T-cell (primary cell): Measurements from ENCODE around the gene HEPN1. TPM values are rescaled to one million over a fixed set of nuclear protein-coding genes. Genes with fewer than 3 reads are reported as not detected.

Experiments
- ATAC-seq, 4 experiments: fragments of 200-7000 bp in 3 of 4; fragments of 150-1000 bp in 1 of 4; cut with Tn5 transposase; replicated peaks in 1 of 4; 1 replicate in 3 of 4; 2 replicates in 1 of 4; pipeline ENCODE4 v1.10.0; 2021; ENCODE audit warnings: moderate library complexity in 3 of 4, mild to moderate bottlenecking in 2 of 4, moderate number of reproducible peaks in 1 of 4
- CTCF ChIA-PET, 2 donors: fragments of 300-600 bp; sonication (Branson Sonifier 250); formaldehyde crosslinking; loops; one replicate each; lab custom pipeline; 2022; ENCODE audit warnings: antibody characterized with exemption in 2 of 2; lab: Charles Lee
- POLR2A ChIA-PET, 2 donors: fragments of 300-600 bp; sonication (Branson Sonifier 250); formaldehyde crosslinking; loops; one replicate each; lab custom pipeline; 2022; ENCODE audit warnings: antibody characterized with exemption in 2 of 2; lab: Charles Lee
- DNase-seq, 35 experiments: peaks; one replicate each; pipeline versions ENCODE4 v3.0.0 to v3.0.0-alpha.2; 2013 to 2023
- H3K27ac ChIP-seq: one replicate; pipeline ENCODE4 v1.5.1; 2013; ENCODE audit warnings: low read length
- H3K27me3 ChIP-seq, 2 experiments: replicated peaks in 1 of 2; 1 replicate in 1 of 2; 2 replicates in 1 of 2; pipeline versions ENCODE4 v1.6.1 to v1.7.0; 2013; ENCODE audit warnings: low read length in 1 of 2, mixed read lengths in 1 of 2; ENCODE audit not compliant: control insufficient read depth in 2 of 2, insufficient read depth in 2 of 2; ENCODE audit errors: extremely low read depth in 1 of 2
- H3K36me3 ChIP-seq, 2 donors: 1 replicate in 1 of 2; 2 replicates in 1 of 2; pipeline versions ENCODE4 v1.6.1 to v1.7.0; 2013; ENCODE audit warnings: low read length in 1 of 2; ENCODE audit not compliant: control insufficient read depth in 2 of 2, insufficient read depth in 1 of 2; ENCODE audit errors: extremely low read depth in 1 of 2
- H3K4me1 ChIP-seq, 2 experiments: 1 replicate in 1 of 2; 2 replicates in 1 of 2; pipeline versions ENCODE4 v1.6.1 to v1.7.0; 2013; ENCODE audit warnings: low read length in 2 of 2, mixed read lengths in 1 of 2; ENCODE audit not compliant: insufficient read depth in 2 of 2, control insufficient read depth in 1 of 2; ENCODE audit errors: extremely low read depth in 1 of 2
- H3K4me3 ChIP-seq, 2 donors: 1 replicate in 1 of 2; 2 replicates in 1 of 2; pipeline versions ENCODE4 v1.5.1 to v1.7.0; 2013; ENCODE audit warnings: mild to moderate bottlenecking in 2 of 2, low read length in 1 of 2, moderate library complexity in 1 of 2; ENCODE audit not compliant: control insufficient read depth in 1 of 2; ENCODE audit errors: extremely low read depth in 1 of 2
- H3K9me3 ChIP-seq: 2 replicates; pipeline ENCODE4 v1.7.0; 2013
- H3K27ac Mint-ChIP-seq, 2 donors: one replicate each; pipeline ENCODE4 v1.8.0; 2020 to 2021; ENCODE audit warnings: mild to moderate bottlenecking in 2 of 2, mixed read lengths in 2 of 2
- H3K27me3 Mint-ChIP-seq, 2 donors: one replicate each; pipeline ENCODE4 v1.8.0; 2021 to 2022; ENCODE audit warnings: mixed read lengths in 2 of 2
- H3K36me3 Mint-ChIP-seq: one replicate; pipeline ENCODE4 v1.8.0; 2021; ENCODE audit warnings: mixed read lengths
- H3K4me1 Mint-ChIP-seq, 3 donors: one replicate each; pipeline ENCODE4 v1.8.0; 2020 to 2022; ENCODE audit warnings: mixed read lengths in 3 of 3, mild to moderate bottlenecking in 1 of 3
- H3K4me3 Mint-ChIP-seq, 3 donors: one replicate each; pipeline ENCODE4 v1.8.0; 2020 to 2022; ENCODE audit warnings: mild to moderate bottlenecking in 3 of 3, mixed read lengths in 3 of 3, moderate library complexity in 3 of 3
- H3K9me3 Mint-ChIP-seq, 3 donors: one replicate each; pipeline ENCODE4 v1.8.0; 2020 to 2022; ENCODE audit warnings: mixed read lengths in 3 of 3
- WGBS: methylation state at CpG from one replicate; pipeline ENCODE4 v1.1.5; 2013; ENCODE audit warnings: missing lambda C conversion rate; ENCODE audit not compliant: insufficient coverage; 5-methylcytosine and 5-hydroxymethylcytosine counted together
- total RNA-seq, 35 experiments: library from RNA in 6 of 35; stranded (reverse) in 6 of 35; fragments of 120-200 nt in 1 of 35; gene quantifications; one replicate each; pipeline versions ENCODE4 v1.2.1 to v1.2.4 and lab custom pipeline; 2013 to 2026

HEPN1 gene
- total RNA-seq, 5 donors from 2014 or later (not counting 1 experiment from before 2014, with no cell fraction given): not detected

DNA sequence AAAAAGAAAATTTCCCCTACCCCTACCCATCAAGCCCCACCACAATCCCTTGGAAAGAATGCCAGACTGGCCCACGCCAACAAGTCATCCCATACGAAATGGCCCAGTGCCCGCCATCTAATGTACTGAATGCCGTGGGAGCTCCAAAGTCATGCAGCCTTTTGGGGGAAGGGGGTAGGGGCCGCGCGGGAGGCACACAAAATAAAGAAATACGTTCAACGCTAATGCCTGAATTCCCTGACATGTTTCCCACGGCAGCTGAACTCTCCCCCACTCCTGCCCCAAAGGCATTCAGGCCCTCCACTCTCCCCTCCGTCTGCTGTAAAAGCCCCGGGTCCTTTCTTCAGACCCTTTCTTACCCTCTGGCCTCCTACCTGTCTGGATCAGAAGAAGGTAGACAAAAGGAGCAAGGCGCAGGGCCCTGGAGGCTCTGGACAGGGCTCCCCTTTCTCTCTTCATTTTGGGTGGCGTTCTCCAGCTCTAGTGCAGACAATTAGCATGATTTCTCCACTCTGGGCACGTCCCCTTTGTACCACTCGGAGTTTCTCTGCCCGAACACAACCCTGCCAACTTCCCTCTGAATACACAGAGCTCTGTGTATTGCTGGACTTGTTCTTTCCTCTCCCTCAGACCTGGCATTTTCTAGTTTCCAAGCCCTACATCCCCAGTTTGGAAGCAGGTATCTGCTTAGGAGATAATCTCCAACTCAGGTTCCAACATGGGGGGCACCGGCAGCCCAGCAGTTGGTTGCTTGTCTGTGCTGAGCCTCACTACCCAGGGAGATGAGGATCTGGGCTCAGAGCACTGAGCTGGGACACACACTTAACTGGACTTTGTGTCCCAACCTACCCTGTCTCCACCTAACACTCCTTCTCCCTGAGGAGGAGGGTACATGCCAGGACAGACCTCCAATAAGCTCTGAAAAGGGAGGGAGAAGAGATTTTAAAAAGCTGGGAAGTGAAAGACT, 16.8 kb downstream of the HEPN1 start, which contains the start of gene HEPACAM:
TSS of gene HEPACAM (minus strand) at position 500 of the 967 bp plus-strand sequence. CDS start at position 459, 41 bp downstream.
- Histone ChIP-seq H3K36me3 (no peaks in the 10 kb centered on the region), H3K27ac (no peak within 1 kb of the TSS), H3K4me1 (no peaks in the 10 kb centered on the region), H3K27me3 (peaks cover 0 to 10% of the 10 kb centered on the region in 2 experiments), H3K4me3 (no peak within 1 kb of the TSS), H3K9me3 (no peaks in the 10 kb centered on the region)
- ChIA-PET CTCF (no interaction called here), POLR2A (no interaction called here)
- 87% methylated on average over 15 of the region's 18 CpGs for WGBS
- Mint-ChIP-seq H3K4me1 (peaks cover under 1 to 4% (median 1%) of the 10 kb centered on the region in 3 donors), H3K9me3 (no peaks in the 10 kb centered on the region), H3K27ac (no peak within 1 kb of the TSS), H3K36me3 (no peaks in the 10 kb centered on the region), H3K27me3 (peaks cover 4 to 9% of the 10 kb centered on the region in 2 donors), H3K4me3 (no peak within 1 kb of the TSS)
- DNase-seq (no peak), ATAC-seq (no peak)

DNA sequence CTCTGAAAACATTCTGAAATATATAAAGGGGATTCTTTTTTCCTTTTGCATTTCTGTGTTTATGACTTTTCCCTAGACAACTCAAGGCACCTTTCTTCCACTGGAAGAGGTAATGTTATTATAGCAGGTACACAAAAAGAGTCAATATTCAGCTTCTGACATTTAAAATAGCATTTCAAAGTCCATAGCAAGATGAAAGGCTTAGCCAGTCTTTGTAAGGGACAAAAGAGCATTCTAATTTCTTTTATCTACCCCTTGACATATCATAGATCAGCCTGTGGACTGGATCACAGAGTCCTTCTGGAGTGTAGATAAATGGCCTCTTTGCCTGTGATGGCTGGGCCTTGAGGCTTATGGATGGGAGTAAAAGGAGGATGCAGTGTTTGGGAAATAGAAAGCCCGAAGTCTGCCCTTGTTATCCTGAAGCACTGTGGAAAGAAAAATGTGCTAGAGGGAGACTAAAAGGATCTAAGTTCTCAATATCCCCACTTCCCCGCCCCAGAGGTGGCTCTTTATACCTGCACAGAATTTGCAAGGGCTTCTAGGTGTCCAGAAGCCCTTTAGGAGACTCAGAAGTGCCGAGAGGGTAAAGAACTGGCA, 18.4 kb downstream of the HEPN1 start:
- no peaks in the 10 kb centered on the region for H3K9me3 Mint-ChIP-seq
- peaks cover 0 to 1% (median 0%) of the 10 kb centered on the region in 3 donors for H3K4me1 Mint-ChIP-seq
- POLR2A ChIA-PET: no interaction called here
- Histone ChIP-seq H3K27ac (no peak overlapping the region), H3K4me3 (no peak overlapping the region), H3K4me1 (peaks cover 0 to under 1% of the 10 kb centered on the region in 2 experiments), H3K36me3 (no peaks in the 10 kb centered on the region), H3K9me3 (no peaks in the 10 kb centered on the region), H3K27me3 (peaks cover 0 to 10% of the 10 kb centered on the region in 2 experiments)
- no peak overlapping the region for H3K27ac Mint-ChIP-seq
- H3K27me3 Mint-ChIP-seq: peaks cover 4 to 9% of the 10 kb centered on the region in 2 donors
- 60% methylated on average over 2 of the region's 3 CpGs for WGBS
- DNase-seq (no peak), ATAC-seq (no peak)
- H3K36me3 Mint-ChIP-seq: no peaks in the 10 kb centered on the region
- no peak overlapping the region for H3K4me3 Mint-ChIP-seq
- CTCF ChIA-PET: no interaction called here

DNA sequence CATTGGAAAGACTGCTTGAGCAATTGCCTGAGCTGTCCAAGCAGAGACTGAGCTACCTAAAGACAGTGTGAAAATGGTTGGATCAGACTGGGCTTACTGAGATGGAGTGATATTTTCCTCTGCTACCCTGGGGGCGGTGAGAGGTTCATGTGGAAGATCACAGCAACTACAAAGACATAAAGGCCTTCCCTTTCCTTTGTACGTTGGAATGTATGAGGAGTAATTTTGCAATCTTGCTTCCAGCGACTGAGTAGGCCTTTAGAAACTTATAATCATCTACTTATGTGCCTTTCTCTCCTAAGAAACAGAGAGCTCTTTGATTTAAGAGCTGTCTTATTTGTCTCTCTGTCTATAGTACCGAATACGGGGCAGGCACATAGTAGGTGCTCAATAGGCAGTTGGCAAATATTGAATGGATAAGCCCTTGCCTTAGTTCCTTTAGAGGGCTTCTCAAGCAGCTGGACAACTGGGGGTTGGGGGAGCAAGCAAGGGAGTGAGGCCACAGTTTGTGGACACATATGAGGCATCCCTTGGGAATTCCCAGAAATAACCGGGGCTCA, 19.2 kb downstream of the HEPN1 start:
- CTCF ChIA-PET: no interaction called here
- Mint-ChIP-seq H3K27me3 (peaks cover 4 to 9% of the 10 kb centered on the region in 2 donors), H3K4me1 (peaks cover 4 to 10% (median 7%) of the 10 kb centered on the region in 3 donors), H3K4me3 (no peak overlapping the region), H3K36me3 (no peaks in the 10 kb centered on the region), H3K9me3 (no peaks in the 10 kb centered on the region), H3K27ac (no peak overlapping the region)
- peaks cover 0 to 10% of the 10 kb centered on the region in 2 experiments for H3K27me3 ChIP-seq
- POLR2A ChIA-PET: no interaction called here
- H3K27ac ChIP-seq: no peak overlapping the region
- no peak for ATAC-seq
- WGBS: 100% methylated on average over 2 of the region's 6 CpGs
- H3K4me1 ChIP-seq: peaks cover 3 to 8% of the 10 kb centered on the region in 2 experiments
- DNase-seq: no peak
- no peaks in the 10 kb centered on the region for H3K9me3 ChIP-seq
- no peak overlapping the region for H3K4me3 ChIP-seq
- H3K36me3 ChIP-seq: no peaks in the 10 kb centered on the region

DNA sequence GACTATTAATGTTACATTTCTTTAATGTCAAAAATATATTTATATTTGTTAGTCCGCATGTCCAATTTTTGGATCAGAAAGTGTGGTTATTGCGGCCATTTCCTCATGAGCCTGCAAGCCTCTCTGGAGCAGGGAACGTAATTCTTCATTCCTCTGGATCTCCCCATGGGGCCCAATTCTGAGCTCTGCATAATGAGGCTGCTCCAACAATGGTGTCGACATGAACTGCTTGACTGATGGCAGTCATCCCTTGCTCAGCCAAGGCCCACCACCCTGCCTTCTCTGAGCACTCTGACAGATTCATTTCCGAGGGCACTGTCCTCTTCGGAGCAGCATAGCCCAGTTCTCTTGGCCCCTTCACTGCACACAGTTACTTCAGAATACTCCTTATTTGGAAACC, 19.9 kb downstream of the HEPN1 start:
- CTCF ChIA-PET: no interaction called here
- H3K9me3 Mint-ChIP-seq: no peaks in the 10 kb centered on the region

DNA sequence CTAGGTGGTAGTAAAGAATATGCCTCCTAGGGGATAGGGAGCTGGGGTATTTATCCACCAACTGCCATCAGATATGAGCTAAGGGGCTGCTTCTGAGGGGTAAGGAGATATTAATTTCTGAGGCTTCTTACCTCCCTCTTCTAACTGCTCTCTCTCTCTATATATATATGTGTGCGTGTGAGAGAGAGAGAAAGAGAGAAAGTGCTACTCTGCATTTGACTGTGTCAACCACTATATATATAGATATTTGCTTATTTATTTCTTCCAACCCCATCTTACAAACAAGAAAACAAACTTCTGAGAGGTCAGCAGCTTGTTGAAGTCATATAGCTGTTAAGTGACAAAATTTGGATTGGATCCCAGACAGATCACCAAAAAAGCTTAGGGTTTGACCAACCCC, 22.7 kb downstream of the HEPN1 start:
- ATAC-seq: no peak
- no CpG with 5 or more reads among the region's 1 CpG for WGBS
- CTCF ChIA-PET: interaction anchor here in 1 of 2 donors (0.6 kb wide), 2 partner anchors 17 to 210 kb away, joined by 3 to 10 read pairs; no protein-coding TSS in a partner anchor

More for the DNA sequence above, 19.9 kb downstream of the HEPN1 start:
- no peak overlapping the region for H3K27ac ChIP-seq
- H3K4me3 Mint-ChIP-seq: no peak overlapping the region
- no peaks in the 10 kb centered on the region for H3K36me3 Mint-ChIP-seq
- H3K4me1 ChIP-seq: peaks cover 10% of the 10 kb centered on the region in 2 experiments
- no peaks in the 10 kb centered on the region for H3K9me3 ChIP-seq
- peaks cover 4 to 9% of the 10 kb centered on the region in 2 donors for H3K27me3 Mint-ChIP-seq
- H3K4me3 ChIP-seq: no peak overlapping the region
- no peak overlapping the region for H3K27ac Mint-ChIP-seq
- DNase-seq (no peak), ATAC-seq (no peak)
- no peaks in the 10 kb centered on the region for H3K36me3 ChIP-seq
- 95% methylated on average over 5 of the region's 6 CpGs for WGBS
- H3K4me1 Mint-ChIP-seq: peaks cover 10 to 17% (median 14%) of the 10 kb centered on the region in 3 donors
- POLR2A ChIA-PET: no interaction called here
- peaks cover 0 to 10% of the 10 kb centered on the region in 2 experiments for H3K27me3 ChIP-seq

More for the DNA sequence above, 22.7 kb downstream of the HEPN1 start:
- peak overlapping the region in 1 of 2 donors; percentile 5 for H3K27ac Mint-ChIP-seq
- POLR2A ChIA-PET: interaction anchor here in 1 of 2 donors (0.5 kb wide), 1 partner anchor 19 kb away, joined by 3 read pairs; no protein-coding TSS in a partner anchor
- Histone ChIP-seq H3K4me1 (peaks cover 10 to 14% of the 10 kb centered on the region in 2 experiments), H3K36me3 (no peaks in the 10 kb centered on the region), H3K4me3 (no peak overlapping the region), H3K27ac (no peak overlapping the region), H3K27me3 (no peaks in the 10 kb centered on the region), H3K9me3 (no peaks in the 10 kb centered on the region)
- peaks cover 12 to 22% (median 20%) of the 10 kb centered on the region in 3 donors for H3K4me1 Mint-ChIP-seq
- DNase-seq: no peak
- H3K36me3 Mint-ChIP-seq: no peaks in the 10 kb centered on the region
- peaks cover 0 to 3% of the 10 kb centered on the region in 2 donors for H3K27me3 Mint-ChIP-seq
- no peaks in the 10 kb centered on the region for H3K9me3 Mint-ChIP-seq
- no peak overlapping the region for H3K4me3 Mint-ChIP-seq
